K562 (cell line): Measurements from ENCODE around the gene ADIPOR1.

Experiments used
- ELF4 ChIP-seq: fragments of 450-650 bp; formaldehyde crosslinking; IDR thresholded peaks from 2 replicates; pipeline ENCODE4 v1.4.0; 2022; ENCODE audit warnings: missing genetic modification characterization
- JUN ChIP-seq, 2 experiments: sonication (generic) in 1 of 2; formaldehyde crosslinking in 1 of 2; IDR thresholded peaks; 2 replicates each; pipeline versions ENCODE4 v1.6.1 to v1.8.0; 2012 to 2022; ENCODE audit warnings: borderline replicate concordance in 2 of 2, mild to moderate bottlenecking in 2 of 2, improper control_type of control experiment in 1 of 2, low read depth in 1 of 2, low read length in 1 of 2, missing genetic modification reagents in 1 of 2
- MEF2A ChIP-seq: IDR thresholded peaks from 2 replicates; pipeline ENCODE4 v1.6.1; 2011; ENCODE audit warnings: low read depth, mild to moderate bottlenecking, low read length, moderate library complexity; ENCODE audit not compliant: control insufficient read depth
- MTA3 ChIP-seq: fragments of 450-650 bp; formaldehyde crosslinking; IDR thresholded peaks from 2 replicates; pipeline ENCODE4 v1.6.1; 2017; ENCODE audit warnings: mild to moderate bottlenecking, borderline replicate concordance
- MYC ChIP-seq, 2 experiments: fragments of 250-450 bp in 1 of 2; sonication (Bioruptor Pico) in 1 of 2; IDR thresholded peaks; 2 replicates each; pipeline versions ENCODE4 v1.5.1 to v1.6.1; 2012 to 2021; ENCODE audit warnings: low read depth in 2 of 2, borderline replicate concordance in 1 of 2, improper control_type of control experiment in 1 of 2, low read length in 1 of 2, mild to moderate bottlenecking in 1 of 2, moderate library complexity in 1 of 2
- NEUROD1 ChIP-seq: fragments of 150-350 bp; IDR thresholded peaks from 2 replicates; pipeline ENCODE4 v1.6.1; 2014; ENCODE audit warnings: borderline replicate concordance, low read length, low read depth; ENCODE audit not compliant: partially characterized antibody
- YY1 ChIP-seq, 3 experiments: IDR thresholded peaks; 2 replicates each; pipeline ENCODE4 v1.6.1; 2011; ENCODE audit warnings: low read length in 2 of 3, mild to moderate bottlenecking in 2 of 3, moderate library complexity in 2 of 3, borderline replicate concordance in 1 of 3, control low read depth in 1 of 3, low read depth in 1 of 3; ENCODE audit not compliant: insufficient read depth in 3 of 3, insufficient replicate concordance in 2 of 3, control insufficient read depth in 1 of 3, insufficient read length in 1 of 3; ENCODE audit errors: extremely low read depth in 1 of 3
- TF ChIP-seq, protein P1 (sequence below), 3 experiments: IDR thresholded peaks in 2 of 3; conservative IDR thresholded peaks in 1 of 3; 2 replicates each; pipeline ENCODE4 v1.5.1; 2011 to 2012; ENCODE audit warnings: low read length in 3 of 3, mild to moderate bottlenecking in 3 of 3, control low read depth in 2 of 3, improper control_type of control experiment in 1 of 3, inconsistent platforms in 1 of 3, low read depth in 1 of 3, mixed read lengths in 1 of 3, moderate library complexity in 1 of 3; ENCODE audit not compliant: insufficient read depth in 2 of 3
- TF ChIP-seq, protein P2 (sequence below): fragments of 450-650 bp; IDR thresholded peaks from 2 replicates; pipeline ENCODE4 v1.7.0; 2016; ENCODE audit warnings: borderline replicate concordance

DNA sequence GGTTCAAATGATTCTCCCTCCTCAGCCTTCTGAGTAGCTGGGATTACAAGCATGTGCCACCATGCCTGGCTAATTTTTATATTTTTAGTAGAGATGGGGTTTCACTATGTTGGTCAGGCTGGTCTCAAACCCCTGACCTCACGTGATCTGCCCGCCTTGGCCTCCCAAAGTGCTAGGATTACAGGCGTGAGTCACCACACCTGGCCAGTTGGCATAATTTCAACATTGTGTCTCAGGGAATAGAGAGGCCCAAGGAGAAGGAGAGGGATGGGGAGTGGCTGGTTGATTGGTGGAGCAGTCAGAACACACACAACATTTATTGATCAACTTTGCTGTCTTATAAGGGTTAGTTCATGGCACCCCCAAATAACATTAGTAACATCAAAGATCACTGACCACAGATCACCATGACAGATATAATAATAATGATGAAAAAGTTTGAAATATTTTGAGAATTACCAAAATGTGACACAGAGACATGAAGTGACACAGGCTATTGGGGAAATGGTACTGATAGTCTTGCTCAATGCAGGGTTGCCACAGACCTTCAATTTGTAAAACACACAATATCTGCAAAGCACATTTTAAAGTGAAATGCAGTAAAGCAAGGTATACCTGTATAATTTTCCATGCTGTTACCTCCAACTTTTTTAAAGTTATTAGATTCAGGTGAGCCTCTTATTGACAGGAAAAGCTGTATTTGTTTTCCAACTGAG, 24.8 kb upstream of the ADIPOR1 start:
- TF ChIP-seq MYC (IDR thresholded peaks at IDR 0.05; ENCODE audit: low read depth, low read length) (no peak), MYC (CRISPR knock-in tag; IDR thresholded peaks at IDR 0.05; ENCODE audit: borderline replicate concordance, low read depth) (no peak), YY1 (IDR thresholded peaks at IDR 0.05; ENCODE audit: borderline replicate concordance in 1 of 3, control insufficient read depth in 1 of 3, extremely low read depth in 1 of 3, insufficient read depth in 3 of 3, insufficient read length in 1 of 3, insufficient replicate concordance in 2 of 3, low read depth in 1 of 3, low read length in 2 of 3) (no peak), MEF2A (no peak), ELF4 (CRISPR knock-in tag) (no peak), JUN (IDR thresholded peaks at IDR 0.05; ENCODE audit: borderline replicate concordance, low read depth, low read length) (no peak), JUN (CRISPR knock-in tag; IDR thresholded peaks at IDR 0.05; ENCODE audit: borderline replicate concordance) (no peak), MTA3 (no peak), NEUROD1 (no peak)
- TF ChIP-seq, protein P1, sequence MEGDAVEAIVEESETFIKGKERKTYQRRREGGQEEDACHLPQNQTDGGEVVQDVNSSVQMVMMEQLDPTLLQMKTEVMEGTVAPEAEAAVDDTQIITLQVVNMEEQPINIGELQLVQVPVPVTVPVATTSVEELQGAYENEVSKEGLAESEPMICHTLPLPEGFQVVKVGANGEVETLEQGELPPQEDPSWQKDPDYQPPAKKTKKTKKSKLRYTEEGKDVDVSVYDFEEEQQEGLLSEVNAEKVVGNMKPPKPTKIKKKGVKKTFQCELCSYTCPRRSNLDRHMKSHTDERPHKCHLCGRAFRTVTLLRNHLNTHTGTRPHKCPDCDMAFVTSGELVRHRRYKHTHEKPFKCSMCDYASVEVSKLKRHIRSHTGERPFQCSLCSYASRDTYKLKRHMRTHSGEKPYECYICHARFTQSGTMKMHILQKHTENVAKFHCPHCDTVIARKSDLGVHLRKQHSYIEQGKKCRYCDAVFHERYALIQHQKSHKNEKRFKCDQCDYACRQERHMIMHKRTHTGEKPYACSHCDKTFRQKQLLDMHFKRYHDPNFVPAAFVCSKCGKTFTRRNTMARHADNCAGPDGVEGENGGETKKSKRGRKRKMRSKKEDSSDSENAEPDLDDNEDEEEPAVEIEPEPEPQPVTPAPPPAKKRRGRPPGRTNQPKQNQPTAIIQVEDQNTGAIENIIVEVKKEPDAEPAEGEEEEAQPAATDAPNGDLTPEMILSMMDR (IDR thresholded peaks at IDR 0.05 in 2 of 3, conservative IDR thresholded peaks at IDR 0.05 in 1 of 3; ENCODE audit: insufficient read depth in 2 of 3, low read depth in 1 of 3, low read length in 3 of 3) = no peak
- TF ChIP-seq, protein P2, sequence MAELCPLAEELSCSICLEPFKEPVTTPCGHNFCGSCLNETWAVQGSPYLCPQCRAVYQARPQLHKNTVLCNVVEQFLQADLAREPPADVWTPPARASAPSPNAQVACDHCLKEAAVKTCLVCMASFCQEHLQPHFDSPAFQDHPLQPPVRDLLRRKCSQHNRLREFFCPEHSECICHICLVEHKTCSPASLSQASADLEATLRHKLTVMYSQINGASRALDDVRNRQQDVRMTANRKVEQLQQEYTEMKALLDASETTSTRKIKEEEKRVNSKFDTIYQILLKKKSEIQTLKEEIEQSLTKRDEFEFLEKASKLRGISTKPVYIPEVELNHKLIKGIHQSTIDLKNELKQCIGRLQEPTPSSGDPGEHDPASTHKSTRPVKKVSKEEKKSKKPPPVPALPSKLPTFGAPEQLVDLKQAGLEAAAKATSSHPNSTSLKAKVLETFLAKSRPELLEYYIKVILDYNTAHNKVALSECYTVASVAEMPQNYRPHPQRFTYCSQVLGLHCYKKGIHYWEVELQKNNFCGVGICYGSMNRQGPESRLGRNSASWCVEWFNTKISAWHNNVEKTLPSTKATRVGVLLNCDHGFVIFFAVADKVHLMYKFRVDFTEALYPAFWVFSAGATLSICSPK = no peak
